ENCODE results near the gene MXD4. TPM values are rescaled to one million over a fixed set of nuclear protein-coding genes. Genes with fewer than 3 reads are reported as not detected.

Gene MXD4
- total RNA-seq, 1 experiment from 2014 or later, result 22.0 TPM

- TF ChIP-seq ZBTB33 (IDR thresholded peaks at IDR 0.05; ENCODE audit: extremely low read depth, insufficient replicate concordance, low read length), result no peak
- TF ChIP-seq YY1 (IDR thresholded peaks at IDR 0.05; ENCODE audit: extremely low read depth, insufficient replicate concordance, low read depth, low read length), result no peak
- no peak for TF ChIP-seq EZH2phosphoT487 (IDR thresholded peaks at IDR 0.05; ENCODE audit: borderline replicate concordance)
- no peak for TF ChIP-seq EZH2 (IDR thresholded peaks at IDR 0.05)
- TF ChIP-seq SRF (IDR thresholded peaks at IDR 0.05; ENCODE audit: low read depth), result no peak
- TF ChIP-seq CEBPB (IDR thresholded peaks at IDR 0.05; ENCODE audit: low read depth), result no peak
- TF ChIP-seq REST (IDR thresholded peaks at IDR 0.05; ENCODE audit: low read depth), result no peak
- no peak for TF ChIP-seq ZFX (IDR thresholded peaks at IDR 0.05)
- no peak for TF ChIP-seq EGR1 (IDR thresholded peaks at IDR 0.05; ENCODE audit: low read depth)
- TF ChIP-seq ZNF274 (IDR thresholded peaks at IDR 0.05; ENCODE audit: low read depth, low read length), result no peak
- TF ChIP-seq MAX (IDR thresholded peaks at IDR 0.05), result no peak
- no peak for TF ChIP-seq ELF1 (IDR thresholded peaks at IDR 0.05; ENCODE audit: borderline replicate concordance, low read depth)
- TF ChIP-seq SP1 (IDR thresholded peaks at IDR 0.05; ENCODE audit: low read depth), result no peak
- no peak for TF ChIP-seq CBX3 (IDR thresholded peaks at IDR 0.05; ENCODE audit: low read depth)
- no peak for TF ChIP-seq ATF3 (IDR thresholded peaks at IDR 0.05)
- no peak for TF ChIP-seq SIN3A (IDR thresholded peaks at IDR 0.05; ENCODE audit: low read depth)
- no peak for TF ChIP-seq RAD21 (IDR thresholded peaks at IDR 0.05; ENCODE audit: low read depth)
- TF ChIP-seq POLR2A (IDR thresholded peaks at IDR 0.05; ENCODE audit: borderline replicate concordance, extremely low read depth, insufficient read depth, insufficient read length), result no peak
- Histone ChIP-seq H2AFZ (ENCODE audit: low read depth, low read length, poor library complexity, severe bottlenecking) (no peak overlapping the region), H3K4me1 (ENCODE audit: control insufficient read depth in 1 of 2, insufficient read depth in 2 of 2, low read length in 2 of 2) (no peaks in the 10 kb centered on the region), H3K9me2 (ENCODE audit: insufficient read depth) (no peaks in the 10 kb centered on the region), H3K4me3 (replicated peaks in 1 of 2; ENCODE audit: low read depth in 1 of 2, low read length in 2 of 2) (no peak overlapping the region), H3K27me3 (ENCODE audit: insufficient read depth, low read length) (no peaks in the 10 kb centered on the region), H3K4me2 (ENCODE audit: low read length) (no peak overlapping the region), H3K79me2 (ENCODE audit: insufficient read depth, low read length) (no peaks in the 10 kb centered on the region), H3K9me3 (ENCODE audit: control insufficient read depth in 1 of 2, insufficient read depth in 1 of 2, low read depth in 1 of 2, low read length in 2 of 2) (no peaks in the 10 kb centered on the region), H4K20me1 (ENCODE audit: insufficient read depth) (no peaks in the 10 kb centered on the region), H3K27ac (ENCODE audit: low read depth, low read length) (no peak overlapping the region), H3K36me3 (ENCODE audit: control insufficient read depth in 1 of 2, insufficient read depth in 2 of 2, low read length in 2 of 2) (no peaks in the 10 kb centered on the region), H3K9ac (ENCODE audit: low read length) (no peak overlapping the region)
- ChIA-PET CTCF (no interaction called here), POLR2A (no interaction called here), RAD21 (ENCODE audit: low non-redundant PET in 1 of 2, low total read pairs in 2 of 2, uncharacterized antibody in 2 of 2, unreplicated experiment in 2 of 2) (no interaction called here)
- no peak for DNase-seq (ENCODE audit: low read depth, low spot score)
- ATAC-seq, result no peak
- intact Hi-C loops (cut with micrococcal nuclease), result no loop called here
- BruUV-seq (replicated peaks), result no TSS peak
Observed at GRCh38 chr4:2277956-2278355, 16.0 kb upstream of the MXD4 start.
